Activated T-helper 2 cell treated with anti-CD3 and anti-CD28 coated beads, Interferon-gamma antibody, Interleukin-2, Interleukin-4, amounts not matched to agents 10 μg/mL and 5 μg/mL and 100 μg/mL, durations not matched to agents 14 hours and 24 hours and 36 hours (primary cell): ENCODE data around the gene CD81. TPM values are rescaled to one million over a fixed set of nuclear protein-coding genes. Genes with fewer than 3 reads are reported as not detected.
"Not testable (repeated sequence)": the region's sequence is repeated elsewhere in the genome, so short reads cannot be mapped to it uniquely, and the experiment has no call there.

Experiments used
- DNase-seq: peaks from one replicate; pipeline ENCODE4 v3.0.0; 2021; ENCODE audit warnings: low spot score
- H3K27ac Mint-ChIP-seq: one replicate; pipeline ENCODE4 v1.8.0; 2021; ENCODE audit warnings: mixed read lengths
- H3K27me3 Mint-ChIP-seq: one replicate; pipeline ENCODE4 v1.8.0; 2021; ENCODE audit warnings: low read depth, mixed read lengths
- H3K36me3 Mint-ChIP-seq: one replicate; pipeline ENCODE4 v1.8.0; 2021; ENCODE audit warnings: low read depth, mixed read lengths
- H3K4me1 Mint-ChIP-seq: one replicate; pipeline ENCODE4 v1.8.0; 2021; ENCODE audit warnings: low read depth, mixed read lengths
- H3K4me3 Mint-ChIP-seq: one replicate; pipeline ENCODE4 v1.8.0; 2021; ENCODE audit warnings: low read depth, mild to moderate bottlenecking, moderate library complexity, mixed read lengths
- H3K9me3 Mint-ChIP-seq: one replicate; pipeline ENCODE4 v1.8.0; 2021; ENCODE audit warnings: mixed read lengths
- intact Hi-C: fragments of 100-400 bp; cut with micrococcal nuclease; formaldehyde crosslinking; loops from one replicate; pipeline ENCODE4 v1.15.1; 2023
- total RNA-seq: library from RNA; stranded (reverse); gene quantifications from 2 replicates; pipeline ENCODE4 v1.2.3, GENCODE V29; 2022

CD81 gene
- total RNA-seq, 1 donor from 2014 or later, result 211 TPM

DNA sequence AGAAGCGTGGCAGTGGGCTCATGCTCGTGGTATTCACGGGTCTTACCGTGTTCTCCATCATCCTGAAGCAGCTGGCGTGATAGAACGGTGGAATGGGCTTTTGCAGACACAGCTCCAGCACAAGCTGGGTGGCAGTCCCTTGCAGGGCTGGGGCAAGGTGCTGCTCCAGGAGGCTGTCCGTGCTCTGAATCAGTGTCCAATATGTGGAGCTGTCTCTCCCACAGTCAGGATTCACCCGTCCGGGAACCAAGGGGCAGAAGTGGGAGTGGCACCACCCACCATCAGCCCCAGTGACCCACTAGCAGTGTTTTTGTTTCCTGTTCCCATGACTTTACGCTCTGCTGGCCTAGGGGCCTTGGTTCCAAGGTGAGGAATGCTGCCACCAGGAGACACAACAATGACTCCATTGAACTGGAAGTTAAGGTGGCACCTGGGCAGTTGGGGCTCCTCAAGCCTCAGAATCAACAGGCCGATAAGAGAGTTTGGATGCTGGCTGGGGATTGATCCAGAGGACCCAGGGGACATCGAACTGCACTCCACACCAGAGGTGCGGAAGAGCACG, 16.9 kb upstream of the CD81 start:
- Mint-ChIP-seq H3K9me3 (no peaks in the 10 kb centered on the region), H3K27ac (no peak overlapping the region), H3K4me3 (no peak overlapping the region), H3K27me3 (no peaks in the 10 kb centered on the region), H3K36me3 (no peaks in the 10 kb centered on the region), H3K4me1 (no peaks in the 10 kb centered on the region)
- intact Hi-C loops, result no loop called here
- no peak for DNase-seq

- no peaks in the 10 kb centered on the region for H3K4me1 Mint-ChIP-seq
- intact Hi-C loops, result no loop called here
- H3K27me3 Mint-ChIP-seq, result no peaks in the 10 kb centered on the region
- no peak overlapping the region for H3K27ac Mint-ChIP-seq
- DNase-seq, result no peak
- no peaks in the 10 kb centered on the region for H3K36me3 Mint-ChIP-seq
- no peak overlapping the region for H3K4me3 Mint-ChIP-seq
- no peaks in the 10 kb centered on the region for H3K9me3 Mint-ChIP-seq
These were observed 15.5 kb upstream of the CD81 start for GRCh38 chr11:2361565-2361964.

GRCh38 chr11:2362414-2362813, 14.7 kb upstream of the CD81 start:
- no peak for DNase-seq
- no peaks in the 10 kb centered on the region for H3K27me3 Mint-ChIP-seq

GRCh38 chr11:2363130-2363529, 14.0 kb upstream of the CD81 start:
- intact Hi-C loops, result no loop called here
- no peak for DNase-seq
- H3K36me3 Mint-ChIP-seq, result no peaks in the 10 kb centered on the region
- H3K4me1 Mint-ChIP-seq, result no peaks in the 10 kb centered on the region
- no peak overlapping the region for H3K4me3 Mint-ChIP-seq
- no peaks in the 10 kb centered on the region for H3K9me3 Mint-ChIP-seq
- no peaks in the 10 kb centered on the region for H3K27me3 Mint-ChIP-seq
- no peak overlapping the region for H3K27ac Mint-ChIP-seq

More at GRCh38 chr11:2362414-2362813, 14.7 kb upstream of the CD81 start:
- Mint-ChIP-seq H3K4me1 (no peaks in the 10 kb centered on the region), H3K27ac (no peak overlapping the region), H3K4me3 (no peak overlapping the region), H3K36me3 (no peaks in the 10 kb centered on the region), H3K9me3 (no peaks in the 10 kb centered on the region)
- intact Hi-C loops, result no loop called here

DNA sequence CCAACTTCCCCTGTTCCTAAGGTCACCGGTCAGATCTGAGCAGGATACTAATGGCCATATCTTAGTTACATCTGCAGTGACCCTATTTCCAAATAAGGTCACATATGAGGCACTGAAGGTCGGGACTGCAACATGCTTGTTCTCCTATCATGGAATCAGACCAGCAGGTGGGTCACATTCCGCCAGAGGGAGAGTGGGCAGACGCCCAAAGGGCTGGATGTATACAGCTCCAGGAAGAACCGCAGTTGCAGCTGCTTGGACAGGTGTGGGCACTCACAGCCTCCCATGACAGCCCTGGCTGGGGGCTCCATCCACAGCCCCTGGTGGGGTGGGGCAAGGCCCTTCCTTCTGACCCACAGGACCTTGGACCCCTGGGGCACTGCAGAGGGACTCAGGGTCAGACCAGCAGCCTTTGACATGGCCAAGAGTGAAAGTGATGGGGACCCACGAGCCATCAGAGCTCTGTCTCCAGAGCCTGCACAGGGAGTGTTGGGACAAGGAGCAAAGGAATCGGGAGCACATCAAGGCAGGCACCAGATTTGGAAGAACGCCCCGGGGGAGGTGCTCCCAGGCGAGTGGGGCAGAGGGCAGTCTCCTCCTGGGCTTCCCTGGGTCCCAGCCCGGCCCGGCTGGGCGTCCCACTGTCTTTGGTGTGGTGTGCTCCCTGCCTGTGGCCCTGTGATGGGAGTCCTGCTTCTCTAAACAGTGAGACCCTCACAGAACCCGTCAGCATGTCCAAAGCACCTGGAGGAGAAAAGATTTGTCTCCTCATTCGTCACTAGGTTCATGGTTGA, 13.3 kb upstream of the CD81 start:
- H3K27ac Mint-ChIP-seq, result no peak overlapping the region

GRCh38 chr11:2364386-2364785, 12.7 kb upstream of the CD81 start:
- H3K27me3 Mint-ChIP-seq, H3K9me3 Mint-ChIP-seq, H3K27ac Mint-ChIP-seq, H3K4me1 Mint-ChIP-seq, H3K4me3 Mint-ChIP-seq, H3K36me3 Mint-ChIP-seq, intact Hi-C loops, DNase-seq: not testable (repeated sequence)

More for the DNA sequence above, 13.3 kb upstream of the CD81 start:
- no peaks in the 10 kb centered on the region for H3K4me1 Mint-ChIP-seq
- intact Hi-C loops, result no loop called here
- no peaks in the 10 kb centered on the region for H3K27me3 Mint-ChIP-seq
- H3K36me3 Mint-ChIP-seq, result no peaks in the 10 kb centered on the region
- no peak overlapping the region for H3K4me3 Mint-ChIP-seq
- DNase-seq, result no peak
- no peaks in the 10 kb centered on the region for H3K9me3 Mint-ChIP-seq

DNA sequence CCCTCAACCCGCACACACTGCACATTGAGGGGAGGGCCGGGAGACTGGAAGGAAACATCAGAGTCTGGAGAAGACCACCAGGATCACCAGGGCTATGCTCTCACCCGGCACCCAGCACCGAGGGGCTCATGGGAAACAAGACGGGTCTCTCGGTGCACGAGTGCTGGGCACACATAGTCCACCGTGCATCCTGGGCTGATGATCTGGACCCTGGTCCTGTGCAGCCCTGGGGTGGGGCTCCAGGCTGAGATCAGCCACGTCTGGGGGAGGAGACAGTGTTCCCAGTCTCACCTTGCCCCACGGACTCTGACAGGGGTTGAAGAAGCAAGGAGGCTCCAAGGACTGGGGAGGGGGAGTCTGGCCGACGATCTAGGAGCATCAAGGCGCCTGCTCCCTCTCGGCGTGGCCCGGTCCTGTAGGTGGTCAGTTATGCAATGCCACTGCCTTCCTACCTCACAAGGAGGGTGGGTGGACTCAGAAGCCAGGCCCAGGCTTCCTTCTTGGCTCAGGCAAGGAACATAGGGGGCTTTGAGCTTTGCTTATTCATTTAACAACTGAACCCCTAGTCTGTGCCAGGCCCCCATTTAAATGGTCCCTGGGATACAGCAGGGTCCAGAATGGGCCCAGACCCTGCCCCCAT, 11.4 kb upstream of the CD81 start:
- H3K9me3 Mint-ChIP-seq, result no peaks in the 10 kb centered on the region
- no peaks in the 10 kb centered on the region for H3K4me1 Mint-ChIP-seq
- intact Hi-C loops, result no loop called here
- no peak for DNase-seq
- no peak overlapping the region for H3K27ac Mint-ChIP-seq
- no peaks in the 10 kb centered on the region for H3K36me3 Mint-ChIP-seq
- H3K4me3 Mint-ChIP-seq, result no peak overlapping the region
- H3K27me3 Mint-ChIP-seq, result no peaks in the 10 kb centered on the region

DNA sequence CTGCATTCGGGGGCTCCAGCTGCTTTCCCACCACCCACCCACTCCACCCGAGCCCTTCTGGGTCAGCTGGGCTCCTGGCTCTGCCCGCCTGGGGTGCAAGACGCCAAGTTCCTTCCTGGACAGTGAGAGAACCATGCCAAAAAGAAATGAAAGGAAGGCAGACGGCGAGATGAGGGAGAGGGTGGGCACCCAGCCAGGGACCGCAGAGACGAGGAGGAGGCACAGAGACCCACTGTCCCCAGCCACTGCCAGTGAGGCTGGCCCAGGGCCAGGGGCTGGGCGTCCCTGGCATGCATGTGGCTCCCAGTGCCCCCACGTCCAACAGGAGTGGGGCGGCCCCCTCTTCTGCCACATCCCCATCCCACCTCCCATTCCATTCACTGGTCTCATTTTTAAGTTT, 10.8 kb upstream of the CD81 start:
- Mint-ChIP-seq H3K27me3 (no peaks in the 10 kb centered on the region), H3K4me1 (no peaks in the 10 kb centered on the region), H3K36me3 (no peaks in the 10 kb centered on the region), H3K9me3 (no peaks in the 10 kb centered on the region), H3K4me3 (no peak overlapping the region), H3K27ac (no peak overlapping the region)
- intact Hi-C loops, result no loop called here
- DNase-seq, result no peak

- no peak for DNase-seq
- no peaks in the 10 kb centered on the region for H3K4me1 Mint-ChIP-seq
- H3K4me3 Mint-ChIP-seq, result no peak overlapping the region
- intact Hi-C loops, result no loop called here
- H3K27ac Mint-ChIP-seq, result no peak overlapping the region
- H3K27me3 Mint-ChIP-seq, result no peaks in the 10 kb centered on the region
- no peaks in the 10 kb centered on the region for H3K9me3 Mint-ChIP-seq
- H3K36me3 Mint-ChIP-seq, result no peaks in the 10 kb centered on the region
These were observed 10.4 kb upstream of the CD81 start for GRCh38 chr11:2366733-2367132.

DNA sequence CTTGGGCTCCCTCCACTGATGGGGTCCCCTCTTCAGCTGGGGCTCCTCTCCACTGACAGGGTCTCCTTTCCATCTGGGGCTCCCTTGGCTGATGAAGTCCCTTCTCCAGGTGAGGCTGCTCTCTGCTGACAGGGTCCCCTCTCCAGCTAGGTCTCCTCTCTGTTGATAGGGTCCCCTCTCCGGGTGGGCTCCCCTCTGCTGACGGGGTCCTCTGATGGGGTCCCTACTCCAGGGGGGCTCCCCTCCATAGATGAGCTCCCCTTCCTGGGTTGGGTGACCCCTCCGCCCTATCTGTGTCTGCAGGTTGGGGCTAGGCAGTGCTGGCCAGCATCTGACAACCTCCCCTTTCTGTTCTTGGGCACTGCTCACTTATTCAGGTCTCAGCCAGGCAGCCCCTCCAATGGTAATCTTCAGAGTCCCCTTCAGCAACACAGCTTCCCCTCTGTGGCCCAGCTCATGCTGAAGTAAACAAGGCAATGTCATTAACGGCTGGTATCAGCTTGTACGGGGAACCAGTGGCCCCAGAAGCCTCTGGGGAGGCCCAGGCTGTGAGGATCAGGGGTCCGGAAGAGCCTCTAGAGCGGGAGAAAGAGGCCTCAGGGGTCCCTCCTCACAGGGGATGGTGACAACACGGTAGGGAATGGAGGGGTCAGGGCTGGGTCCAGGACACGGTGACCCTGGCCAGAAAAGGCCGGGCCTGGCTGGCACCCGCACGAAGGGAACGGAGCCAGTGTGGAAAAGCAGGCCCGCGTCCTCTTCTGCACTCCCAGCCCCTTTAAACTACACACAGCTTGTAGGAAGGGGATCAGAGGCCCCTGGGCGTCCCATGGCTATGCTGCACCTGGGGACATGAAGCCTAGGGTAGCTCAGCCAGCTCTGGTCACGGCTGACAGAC, 9.6 kb upstream of the CD81 start:
- no peaks in the 10 kb centered on the region for H3K4me1 Mint-ChIP-seq
- intact Hi-C loops, result no loop called here

GRCh38 chr11:2368178-2368850, 8.8 kb upstream of the CD81 start:
- no peak overlapping the region for H3K27ac Mint-ChIP-seq
- no peaks in the 10 kb centered on the region for H3K36me3 Mint-ChIP-seq
- H3K27me3 Mint-ChIP-seq, result peaks cover 8% of the 10 kb centered on the region
- H3K9me3 Mint-ChIP-seq, result no peaks in the 10 kb centered on the region
- H3K4me1 Mint-ChIP-seq, result no peaks in the 10 kb centered on the region
- DNase-seq, result no peak
- intact Hi-C loops, result no loop called here
- H3K4me3 Mint-ChIP-seq, result no peak overlapping the region

More for the DNA sequence above, 9.6 kb upstream of the CD81 start:
- H3K4me3 Mint-ChIP-seq, result no peak overlapping the region
- H3K36me3 Mint-ChIP-seq, result no peaks in the 10 kb centered on the region
- peaks cover 3% of the 10 kb centered on the region for H3K27me3 Mint-ChIP-seq
- H3K27ac Mint-ChIP-seq, result no peak overlapping the region
- no peak for DNase-seq
- no peaks in the 10 kb centered on the region for H3K9me3 Mint-ChIP-seq

- DNase-seq, result no peak
- no peaks in the 10 kb centered on the region for H3K4me1 Mint-ChIP-seq
- H3K9me3 Mint-ChIP-seq, result no peaks in the 10 kb centered on the region
- no peak overlapping the region for H3K27ac Mint-ChIP-seq
- no peaks in the 10 kb centered on the region for H3K36me3 Mint-ChIP-seq
- peaks cover 8% of the 10 kb centered on the region for H3K27me3 Mint-ChIP-seq
- intact Hi-C loops, result no loop called here
- H3K4me3 Mint-ChIP-seq, result no peak overlapping the region
These were observed 8.3 kb upstream of the CD81 start for GRCh38 chr11:2368851-2369180.
